HepG2 (cell line): ENCODE results near the gene DLX4. TPM values are rescaled to one million over a fixed set of nuclear protein-coding genes. Genes with fewer than 3 reads are reported as not detected.

ENCODE experiments used
- ATAC-seq: fragments of 200-7000 bp; cut with Tn5 transposase; 3 replicates; pipeline ENCODE4 v1.9.1; 2020; ENCODE audit warnings: mild to moderate bottlenecking, moderate library complexity
- BruUV-seq: library from RNA; stranded (reverse); fragments of 400-500 nt; replicated peaks from 2 replicates; lab custom pipeline; 2021; lab: Mats Ljungman, UMichigan
- CTCF ChIA-PET: fragments of 300-600 bp; formaldehyde crosslinking; extraction: SDS; loops from one replicate; lab custom pipeline; 2021; ENCODE audit warnings: low total read pairs, inconsistent platforms, low intra/inter-chr PET ratio; lab: Yijun Ruan, JAX
- POLR2A ChIA-PET: fragments of 350-600 bp; sonication (Branson Sonifier 250); formaldehyde crosslinking; loops from one replicate; lab custom pipeline; 2020; ENCODE audit warnings: antibody characterized with exemption, inconsistent platforms; lab: Yijun Ruan, JAX
- DNase-seq: peaks from one replicate; pipeline ENCODE4 v3.0.0-alpha.2; 2015; ENCODE audit warnings: low spot score
- FAIRE-seq: peaks from 3 replicates; lab custom pipeline; 2011; peaks lifted over from hg19 to GRCh38; lab: Jason Lieb, UNC
- H2AFZ ChIP-seq: one replicate; pipeline ENCODE4 v1.6.1; 2011; ENCODE audit warnings: low read length, inconsistent platforms
- H3K27ac ChIP-seq: fragments of 300-600 bp; 3 replicates; pipeline ENCODE4 v1.8.0; 2011; ENCODE audit warnings: mixed run types, mild to moderate bottlenecking, mixed read lengths, low read length, inconsistent platforms; ENCODE audit not compliant: insufficient read depth; ENCODE audit errors: extremely low read length
- H3K27me3 ChIP-seq, 2 experiments: fragments of 200-600 bp in 1 of 2; 2 replicates in 1 of 2; 3 replicates in 1 of 2; pipeline versions ENCODE4 v1.6.0 to v1.8.0; 2011; ENCODE audit warnings: low read length in 2 of 2, mild to moderate bottlenecking in 2 of 2, moderate library complexity in 2 of 2, inconsistent platforms in 1 of 2; ENCODE audit not compliant: insufficient read depth in 2 of 2, control insufficient read depth in 1 of 2
- H3K36me3 ChIP-seq, 2 experiments: fragments of 200-600 bp in 1 of 2; replicated peaks in 1 of 2; 2 replicates in 1 of 2; 3 replicates in 1 of 2; pipeline versions ENCODE4 v1.5.1 to v1.8.0; 2011; ENCODE audit warnings: low read length in 2 of 2, inconsistent platforms in 1 of 2; ENCODE audit not compliant: insufficient read depth in 2 of 2, control insufficient read depth in 1 of 2
- H3K4me1 ChIP-seq: 2 replicates; pipeline ENCODE4 v1.5.1; 2012; ENCODE audit warnings: low read length, inconsistent platforms; ENCODE audit not compliant: insufficient read depth
- H3K4me2 ChIP-seq: 2 replicates; pipeline ENCODE4 v1.6.0; 2011; ENCODE audit warnings: low read depth, low read length, inconsistent platforms
- H3K4me3 ChIP-seq, 3 experiments: fragments of 200-600 bp in 1 of 3; sonication (generic), shearing (Covaris generic) in 1 of 3; replicated peaks in 1 of 3; 2 replicates each; pipeline ENCODE4 v1.5.1; 2011 to 2016; ENCODE audit warnings: low read length in 3 of 3, inconsistent platforms in 2 of 3, low read depth in 2 of 3, mild to moderate bottlenecking in 2 of 3, control low read depth in 1 of 3, mixed read lengths in 1 of 3; ENCODE audit not compliant: insufficient read depth in 1 of 3
- H3K79me2 ChIP-seq: one replicate; pipeline ENCODE4 v1.6.1; 2011; ENCODE audit warnings: low read length, inconsistent platforms; ENCODE audit not compliant: insufficient read depth
- H3K9ac ChIP-seq: 2 replicates; pipeline ENCODE4 v1.6.0; 2011; ENCODE audit warnings: mild to moderate bottlenecking, low read depth, low read length, inconsistent platforms; ENCODE audit not compliant: insufficient read depth
- H3K9me3 ChIP-seq: 2 replicates; pipeline ENCODE4 v1.5.1; 2012; ENCODE audit warnings: mild to moderate bottlenecking, low read length
- H4K20me1 ChIP-seq: 2 replicates; pipeline ENCODE4 v1.6.0; 2011; ENCODE audit warnings: inconsistent platforms, mild to moderate bottlenecking, low read length, moderate library complexity; ENCODE audit not compliant: insufficient read depth
- GATA4 ChIP-seq: sonication (generic); IDR thresholded peaks from 2 replicates; pipeline ENCODE4 v1.6.1; 2016; ENCODE audit warnings: antibody characterized with exemption, low read depth, borderline replicate concordance
- GFI1 ChIP-seq: sonication (generic); formaldehyde crosslinking; IDR thresholded peaks from 2 replicates; pipeline ENCODE4 v1.5.0; 2020; ENCODE audit warnings: missing genetic modification reagents, mild to moderate bottlenecking, borderline replicate concordance
- HHEX ChIP-seq: IDR thresholded peaks from 2 replicates; pipeline ENCODE4 v1.6.1; 2016; ENCODE audit warnings: control low read depth
- MTF2 ChIP-seq: sonication (generic); formaldehyde crosslinking; IDR thresholded peaks from 2 replicates; pipeline ENCODE4 v1.5.0; 2020; ENCODE audit warnings: missing genetic modification reagents, borderline replicate concordance
- RBAK ChIP-seq: sonication (generic); formaldehyde crosslinking; IDR thresholded peaks from 2 replicates; pipeline ENCODE4 v1.5.1; 2020; ENCODE audit warnings: mild to moderate bottlenecking, missing genetic modification reagents
- SETDB1 ChIP-seq: sonication (generic); formaldehyde crosslinking; IDR thresholded peaks from 2 replicates; pipeline ENCODE4 v1.5.1; 2020; ENCODE audit warnings: missing genetic modification reagents, mild to moderate bottlenecking, borderline replicate concordance
- ZC3H4 ChIP-seq: sonication (generic); formaldehyde crosslinking; IDR thresholded peaks from 2 replicates; pipeline ENCODE4 v1.4.0; 2020; ENCODE audit warnings: missing genetic modification reagents, borderline replicate concordance
- ZFP62 ChIP-seq: sonication (generic); formaldehyde crosslinking; IDR thresholded peaks from 2 replicates; pipeline ENCODE4 v1.4.0; 2020; ENCODE audit warnings: missing genetic modification reagents
- ZNF343 ChIP-seq: sonication (generic); formaldehyde crosslinking; IDR thresholded peaks from 2 replicates; pipeline ENCODE4 v1.4.0; 2020; ENCODE audit warnings: mild to moderate bottlenecking, missing genetic modification reagents
- ZNF629 ChIP-seq: sonication (generic); formaldehyde crosslinking; conservative IDR thresholded peaks from 2 replicates; pipeline ENCODE4 v1.5.0; 2020; ENCODE audit warnings: missing genetic modification reagents
- ZNF782 ChIP-seq: sonication (generic); formaldehyde crosslinking; IDR thresholded peaks from 2 replicates; pipeline ENCODE4 v1.4.0; 2020; ENCODE audit warnings: missing genetic modification reagents, mild to moderate bottlenecking, borderline replicate concordance
- WGBS: methylation state at CpG from one replicate; pipeline ENCODE4 v1.1.6; 2017; ENCODE audit warnings: low lambda C conversion rate; 5-methylcytosine and 5-hydroxymethylcytosine counted together
- in situ Hi-C: cut with HindIII; loops from 2 replicates; pipeline ENCODE4 v1.10.0; 2017; ENCODE audit warnings: low pct_unique_long_range_greater_than_20kb; ENCODE audit not compliant: extremely low pct_ligation_motif_present
- intact Hi-C: fragments of 100-400 bp; cut with micrococcal nuclease; formaldehyde crosslinking; loops from one replicate; pipeline ENCODE4 v1.10.0; 2022; ENCODE audit not compliant: unreplicated experiment
- polyA plus RNA-seq, 8 experiments: library from polyadenylated mRNA; depleted of rRNA in 3 of 8; stranded (reverse) in 7 of 8; unstranded in 1 of 8; fragments of >200 nt; fragmentation: Illumina TruSeq in 4 of 8; extraction: Trizol in 4 of 8; gene quantifications; 2 replicates each; pipeline versions ENCODE4 v1.2.1 to v1.2.3, GENCODE V29; 2011 to 2016; ENCODE audit warnings: low read depth in 4 of 8, missing spikeins in 1 of 8, mixed read lengths in 1 of 8; ENCODE audit not compliant: insufficient read depth in 1 of 8
- total RNA-seq, 5 experiments: library from RNA; depleted of rRNA; stranded (reverse); fragments of >200 nt; fragmentation: Illumina TruSeq; extraction: Trizol; gene quantifications; 2 replicates each; pipeline ENCODE4 v1.2.3, GENCODE V29; 2016; ENCODE audit warnings: low read depth in 1 of 5
- TF ChIP-seq, protein P1 (sequence below): sonication (generic); formaldehyde crosslinking; IDR thresholded peaks from 2 replicates; pipeline ENCODE4 v1.4.0; 2020; ENCODE audit warnings: missing genetic modification reagents
- TF ChIP-seq, protein P2 (sequence below): IDR thresholded peaks from 2 replicates; pipeline ENCODE4 v1.6.1; 2016; ENCODE audit warnings: low read depth, control low read depth
- TF ChIP-seq, protein P3 (sequence below): sonication (generic); formaldehyde crosslinking; IDR thresholded peaks from 2 replicates; pipeline ENCODE4 v1.9.0; 2022; ENCODE audit warnings: missing genetic modification reagents, mild to moderate bottlenecking, borderline replicate concordance

Gene DLX4
- total and polyA plus RNA-seq, 2 of the 13 experiments (the other 11 are each of a cell fraction or from before 2014, with no cell fraction given) = 0.55 to 2.3 TPM

DNA sequence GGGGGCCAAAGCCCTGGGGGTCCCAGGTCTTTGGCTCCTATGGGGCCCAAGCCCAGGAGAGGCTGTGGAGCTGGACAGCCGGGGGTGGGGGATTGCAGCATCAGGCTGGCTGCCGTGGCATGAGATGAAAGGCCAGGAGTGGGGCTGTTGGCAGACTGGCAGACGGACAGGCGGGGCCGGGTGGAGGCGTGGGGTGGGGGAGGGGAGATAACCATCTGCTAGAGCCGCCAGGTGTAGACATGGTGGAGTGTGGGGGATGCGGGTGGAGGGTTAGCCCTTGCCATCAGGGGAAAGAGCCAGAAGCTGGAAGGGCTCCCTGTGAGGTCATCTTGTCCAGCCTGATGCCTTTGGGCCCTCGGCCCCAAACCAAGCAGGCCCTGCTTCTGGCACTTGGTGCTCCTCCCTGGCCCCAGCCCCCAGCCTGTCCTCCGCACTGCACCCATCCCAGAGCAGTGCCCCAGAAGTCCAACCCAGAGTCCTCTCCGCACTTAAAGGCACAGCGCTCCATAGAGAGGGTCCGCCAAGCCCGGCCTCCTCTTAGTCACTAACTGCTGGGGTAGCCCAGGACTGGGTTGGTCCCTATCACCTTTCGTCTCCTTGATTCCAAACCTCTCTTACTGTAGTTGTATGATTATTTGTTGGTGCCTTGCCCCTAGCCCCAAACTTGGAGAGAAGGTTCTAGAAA lies 33.3 kb upstream of the DLX4 start:
- 60% methylated on average over 14 of the region's 15 CpGs for WGBS
- ATAC-seq = no peak

DNA sequence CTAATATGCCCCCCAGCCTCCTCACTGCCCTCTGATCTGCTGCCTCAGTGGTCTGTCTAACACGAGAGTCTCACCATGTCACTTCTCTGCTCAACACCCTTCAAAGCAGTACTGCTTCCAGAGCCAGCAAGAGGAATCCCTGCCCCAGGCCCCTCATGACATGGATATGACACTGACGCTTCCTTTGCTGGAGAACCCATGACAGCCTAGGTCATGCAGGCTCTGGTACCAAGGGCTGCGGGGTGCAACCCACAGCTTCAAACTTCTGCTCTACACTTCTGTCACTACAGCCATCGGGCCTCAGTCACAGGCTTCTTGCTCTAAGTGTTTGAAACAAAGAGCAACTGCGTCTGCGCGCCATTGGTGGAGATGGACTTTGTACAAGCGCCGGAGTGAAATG lies 32.6 kb upstream of the DLX4 start:
- FAIRE-seq (no peak), DNase-seq (no peak), ATAC-seq (no peak)
- ChIA-PET POLR2A (no interaction called here), CTCF (no interaction called here)
- Histone ChIP-seq H3K4me1 (peaks cover 45% of the 10 kb centered on the region), H3K79me2 (no peaks in the 10 kb centered on the region), H2AFZ (no peak overlapping the region), H3K4me3 (no peak overlapping the region), H3K36me3 (no peaks in the 10 kb centered on the region), H3K9me3 (no peaks in the 10 kb centered on the region), H3K27me3 (peaks cover 3 to 31% of the 10 kb centered on the region in 2 experiments; a peak in 4 of 5 replicates), H3K4me2 (no peak overlapping the region), H3K27ac (no peak overlapping the region), H3K9ac (no peak overlapping the region), H4K20me1 (no peaks in the 10 kb centered on the region)
- BruUV-seq = no TSS peak
- in situ Hi-C loops = no loop called here
- WGBS = 87% methylated on average over 9 of the region's 9 CpGs
- intact Hi-C loops = no loop called here
- TF ChIP-seq ZC3H4 (no peak), GATA4 (no peak), SETDB1 (no peak), GFI1 (no peak), MTF2 (CRISPR knock-in tag) (no peak), ZNF782 (no peak), ZNF343 (CRISPR knock-in tag) (no peak)
- TF ChIP-seq, protein P1, sequence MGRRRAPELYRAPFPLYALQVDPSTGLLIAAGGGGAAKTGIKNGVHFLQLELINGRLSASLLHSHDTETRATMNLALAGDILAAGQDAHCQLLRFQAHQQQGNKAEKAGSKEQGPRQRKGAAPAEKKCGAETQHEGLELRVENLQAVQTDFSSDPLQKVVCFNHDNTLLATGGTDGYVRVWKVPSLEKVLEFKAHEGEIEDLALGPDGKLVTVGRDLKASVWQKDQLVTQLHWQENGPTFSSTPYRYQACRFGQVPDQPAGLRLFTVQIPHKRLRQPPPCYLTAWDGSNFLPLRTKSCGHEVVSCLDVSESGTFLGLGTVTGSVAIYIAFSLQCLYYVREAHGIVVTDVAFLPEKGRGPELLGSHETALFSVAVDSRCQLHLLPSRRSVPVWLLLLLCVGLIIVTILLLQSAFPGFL (CRISPR knock-in tag) = no peak
- TF ChIP-seq, protein P2, sequence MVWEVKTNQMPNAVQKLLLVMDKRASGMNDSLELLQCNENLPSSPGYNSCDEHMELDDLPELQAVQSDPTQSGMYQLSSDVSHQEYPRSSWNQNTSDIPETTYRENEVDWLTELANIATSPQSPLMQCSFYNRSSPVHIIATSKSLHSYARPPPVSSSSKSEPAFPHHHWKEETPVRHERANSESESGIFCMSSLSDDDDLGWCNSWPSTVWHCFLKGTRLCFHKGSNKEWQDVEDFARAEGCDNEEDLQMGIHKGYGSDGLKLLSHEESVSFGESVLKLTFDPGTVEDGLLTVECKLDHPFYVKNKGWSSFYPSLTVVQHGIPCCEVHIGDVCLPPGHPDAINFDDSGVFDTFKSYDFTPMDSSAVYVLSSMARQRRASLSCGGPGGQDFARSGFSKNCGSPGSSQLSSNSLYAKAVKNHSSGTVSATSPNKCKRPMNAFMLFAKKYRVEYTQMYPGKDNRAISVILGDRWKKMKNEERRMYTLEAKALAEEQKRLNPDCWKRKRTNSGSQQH (CRISPR knock-in tag) = no peak

More for the DNA sequence above, 33.3 kb upstream of the DLX4 start:
- Histone ChIP-seq H2AFZ (no peak overlapping the region), H3K4me2 (no peak overlapping the region), H3K4me3 (no peak overlapping the region), H3K9ac (no peak overlapping the region), H3K36me3 (no peaks in the 10 kb centered on the region), H3K4me1 (peaks cover 38% of the 10 kb centered on the region), H4K20me1 (no peaks in the 10 kb centered on the region), H3K27ac (no peak overlapping the region), H3K27me3 (peaks cover 3 to 35% of the 10 kb centered on the region in 2 experiments; a peak in 4 of 5 replicates), H3K79me2 (no peaks in the 10 kb centered on the region), H3K9me3 (no peaks in the 10 kb centered on the region)
- DNase-seq (no peak), FAIRE-seq (no peak)
- POLR2A ChIA-PET = no interaction called here
- CTCF ChIA-PET = no interaction called here
- intact Hi-C loops = no loop called here
- in situ Hi-C loops = no loop called here
- no TSS peak for BruUV-seq
- TF ChIP-seq, protein P3, sequence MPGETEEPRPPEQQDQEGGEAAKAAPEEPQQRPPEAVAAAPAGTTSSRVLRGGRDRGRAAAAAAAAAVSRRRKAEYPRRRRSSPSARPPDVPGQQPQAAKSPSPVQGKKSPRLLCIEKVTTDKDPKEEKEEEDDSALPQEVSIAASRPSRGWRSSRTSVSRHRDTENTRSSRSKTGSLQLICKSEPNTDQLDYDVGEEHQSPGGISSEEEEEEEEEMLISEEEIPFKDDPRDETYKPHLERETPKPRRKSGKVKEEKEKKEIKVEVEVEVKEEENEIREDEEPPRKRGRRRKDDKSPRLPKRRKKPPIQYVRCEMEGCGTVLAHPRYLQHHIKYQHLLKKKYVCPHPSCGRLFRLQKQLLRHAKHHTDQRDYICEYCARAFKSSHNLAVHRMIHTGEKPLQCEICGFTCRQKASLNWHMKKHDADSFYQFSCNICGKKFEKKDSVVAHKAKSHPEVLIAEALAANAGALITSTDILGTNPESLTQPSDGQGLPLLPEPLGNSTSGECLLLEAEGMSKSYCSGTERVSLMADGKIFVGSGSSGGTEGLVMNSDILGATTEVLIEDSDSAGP (CRISPR knock-in tag) = peak; percentile 46
- TF ChIP-seq ZFP62 (CRISPR knock-in tag) (no peak), HHEX (CRISPR knock-in tag) (no peak), RBAK (no peak), ZNF629 (no peak)
